Hematopoietic multipotent progenitor cell (in vitro differentiated cells): ENCODE results near the gene P2RX7. TPM values are rescaled to one million over a fixed set of nuclear protein-coding genes. Genes with fewer than 3 reads are reported as not detected.
"Not testable (repeated sequence)": the region's sequence is repeated elsewhere in the genome, so short reads cannot be mapped to it uniquely, and the experiment has no call there.

Experiments used
- DNase-seq, 3 donors: peaks; one replicate each; pipeline ENCODE4 v3.0.0-alpha.2; 2011 to 2015; ENCODE audit warnings: low read depth in 2 of 3, low spot score in 2 of 3
- total RNA-seq: library from RNA; depleted of rRNA; stranded (reverse); fragments of >200 nt; gene quantifications from one replicate; pipeline ENCODE4 v1.2.3, GENCODE V29; 2012

Gene P2RX7
- total RNA-seq, 1 donor = 9.2 TPM

DNA sequence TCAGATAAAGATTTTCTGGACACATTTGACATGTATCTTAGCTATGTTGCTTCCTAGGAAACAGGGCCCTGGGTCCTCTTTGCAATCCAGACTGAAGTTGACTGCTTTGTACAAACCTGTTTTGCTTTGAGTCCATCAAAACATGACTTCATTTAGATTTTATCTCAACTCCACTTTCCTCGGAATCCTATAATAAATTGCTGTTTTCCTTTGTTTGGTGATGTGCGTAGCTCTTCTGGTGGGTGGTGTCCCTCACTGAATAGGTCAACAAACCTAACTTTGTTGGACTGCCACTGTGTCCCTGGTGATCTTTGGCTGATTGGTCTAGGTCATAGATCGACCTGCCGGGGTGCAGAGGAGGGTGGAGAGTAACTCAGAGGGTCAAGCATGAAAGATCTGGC lies 735 bp upstream of the P2RX7 start:
- DNase-seq = no peak

DNA sequence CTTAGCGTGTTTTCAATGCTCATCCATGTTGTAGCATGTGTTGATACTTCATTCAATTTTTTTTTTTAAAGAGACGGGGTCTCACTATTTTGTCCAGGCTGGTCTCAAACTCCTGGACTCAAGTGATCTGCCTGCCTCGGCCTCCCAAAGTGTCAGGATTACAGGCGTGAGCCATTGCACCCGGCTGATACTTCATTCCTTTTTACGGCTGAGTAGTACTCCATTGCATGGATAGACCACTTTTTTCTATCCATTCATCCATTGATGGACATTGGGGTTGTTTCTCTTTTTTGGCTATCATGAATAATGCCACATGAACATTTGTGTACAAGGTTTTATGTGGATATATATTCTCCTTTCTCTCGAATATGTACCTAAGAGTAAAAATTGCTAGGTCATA lies 1.2 kb downstream of the P2RX7 start:
- no peak for DNase-seq

GRCh38 chr12:121135320-121135719 lies 2.6 kb downstream of the P2RX7 start:
- no peak for DNase-seq

DNA sequence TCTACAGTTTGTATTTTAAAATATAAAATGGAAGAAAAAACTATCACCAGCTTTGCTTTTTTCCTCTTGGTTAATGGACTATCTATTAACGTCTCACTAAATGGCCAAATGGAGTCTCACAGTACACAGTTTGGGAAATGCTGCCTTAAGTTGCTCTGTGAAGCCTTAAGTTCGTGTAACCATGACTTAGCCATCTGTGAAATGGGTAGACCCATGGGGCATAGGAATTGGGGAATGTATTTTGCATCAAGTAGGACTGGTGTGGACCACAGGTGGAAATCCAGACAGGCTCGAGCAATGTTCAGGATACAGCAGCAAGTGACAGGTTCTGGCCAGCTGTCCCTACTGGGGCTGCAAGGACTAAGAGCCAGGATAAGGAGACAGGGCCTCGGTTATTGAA lies 4.8 kb downstream of the P2RX7 start:
- no peak for DNase-seq

- no peak for DNase-seq
Measured at GRCh38 chr12:121138284-121138683, 5.6 kb downstream of the P2RX7 start.

- no peak for DNase-seq
Measured at GRCh38 chr12:121139286-121139685, 6.6 kb downstream of the P2RX7 start.

DNA sequence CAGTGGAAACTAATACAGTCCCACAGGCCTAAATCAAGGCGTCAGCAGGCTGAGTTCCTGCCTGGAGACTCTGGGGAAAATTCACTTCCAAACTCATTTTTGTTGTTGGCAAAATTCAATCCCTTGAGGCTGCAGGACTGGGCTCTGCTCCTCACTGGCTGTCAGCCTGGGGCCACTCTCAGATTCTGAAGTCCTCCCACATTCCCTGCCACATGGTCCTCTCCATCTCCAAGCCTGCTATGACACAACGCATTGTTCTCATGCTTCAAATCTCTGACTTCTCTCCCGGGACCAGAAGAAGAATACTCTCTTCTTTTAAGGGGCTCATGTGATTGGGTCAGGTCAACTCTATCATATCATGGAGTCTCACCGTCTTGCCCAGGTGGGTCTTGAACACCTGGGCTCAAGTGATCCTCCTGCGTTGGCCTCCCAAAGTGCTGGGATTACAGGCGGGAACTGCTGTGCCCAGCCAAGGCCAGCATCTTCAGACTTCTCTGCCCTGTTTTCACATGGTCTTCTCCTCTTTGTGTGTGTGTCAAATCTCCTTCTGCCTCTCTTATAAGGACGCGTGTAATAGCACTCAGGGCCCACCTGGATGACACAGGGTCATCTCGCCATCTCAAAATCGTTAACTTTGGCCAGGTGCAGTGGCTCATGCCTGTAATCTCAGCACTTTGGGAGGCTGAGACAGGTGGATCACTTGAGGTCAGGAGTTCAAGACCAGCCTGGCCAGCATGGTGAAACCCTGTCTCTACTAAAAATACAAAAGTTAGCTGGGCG lies 9.7 kb downstream of the P2RX7 start:
- no peak for DNase-seq

DNA sequence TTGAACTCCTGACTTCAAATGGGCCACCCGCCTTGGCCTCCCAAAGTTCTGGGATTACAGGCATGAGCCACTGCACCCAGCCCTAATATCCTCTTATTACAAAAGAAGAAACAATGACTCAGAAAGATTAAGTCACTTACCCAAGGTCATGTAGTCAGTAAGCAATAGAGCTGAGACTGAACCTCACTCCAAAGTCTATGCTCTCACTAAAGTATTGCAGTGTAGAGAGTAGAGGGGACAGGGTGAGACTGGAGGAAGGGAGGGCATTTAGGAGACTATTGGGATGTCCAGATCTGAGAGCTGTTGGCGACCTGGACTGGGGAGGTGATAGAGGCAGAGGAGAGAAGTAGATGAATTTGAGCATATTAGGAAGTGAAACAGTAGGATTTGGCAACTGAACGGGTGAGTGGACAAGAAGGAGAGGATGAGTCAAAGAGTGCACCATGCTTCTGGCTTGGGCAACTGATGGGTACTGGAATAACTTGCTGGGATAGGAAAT lies 11.8 kb downstream of the P2RX7 start:
- no peak for DNase-seq

DNA sequence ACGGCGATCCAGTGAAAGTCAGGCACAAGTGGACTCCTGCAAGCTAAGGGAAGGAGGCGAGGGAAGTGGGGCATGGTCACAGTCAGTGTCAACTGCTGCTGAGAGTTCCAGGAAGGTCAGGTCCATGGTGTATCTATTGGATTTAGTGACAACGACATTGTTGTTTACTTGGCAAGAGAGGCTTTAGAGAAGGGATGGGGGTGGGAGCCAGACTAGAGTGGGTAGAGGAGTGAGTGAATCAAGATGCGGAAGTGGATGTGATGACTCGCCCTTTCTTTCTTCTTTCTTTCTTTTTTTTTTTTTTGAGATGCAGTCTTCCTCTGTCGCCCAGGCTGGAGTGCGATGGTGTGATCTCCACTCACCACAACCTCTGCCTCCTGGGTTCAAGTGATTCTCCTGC lies 12.5 kb downstream of the P2RX7 start:
- DNase-seq = peak in 2 of 3 donors; percentile 33 to 49

GRCh38 chr12:121149289-121149688 lies 16.6 kb downstream of the P2RX7 start:
- DNase-seq = not testable (repeated sequence)

DNA sequence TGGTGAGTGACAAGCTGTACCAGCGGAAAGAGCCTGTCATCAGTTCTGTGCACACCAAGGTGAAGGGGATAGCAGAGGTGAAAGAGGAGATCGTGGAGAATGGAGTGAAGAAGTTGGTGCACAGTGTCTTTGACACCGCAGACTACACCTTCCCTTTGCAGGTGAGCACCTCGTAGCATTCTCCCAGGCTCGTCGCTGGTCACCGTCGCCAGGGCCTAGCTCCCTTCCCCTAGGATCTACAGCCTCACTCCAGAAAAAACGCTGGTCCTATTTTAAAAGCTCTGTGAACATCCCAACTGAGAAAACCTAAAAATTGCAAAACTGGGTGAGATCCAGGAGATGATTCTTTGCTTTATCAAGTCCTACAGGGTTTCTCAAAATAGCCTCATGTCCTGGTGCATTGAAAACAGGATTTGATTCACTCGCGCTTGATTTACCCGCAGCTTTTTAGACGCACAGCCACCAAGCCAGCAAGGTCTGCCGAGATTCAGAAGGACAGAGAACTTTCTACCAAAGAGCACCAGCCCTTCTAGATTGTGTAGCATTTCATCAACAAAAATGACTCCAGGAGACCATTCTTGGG lies 22.2 kb downstream of the P2RX7 start:
- DNase-seq = no peak

DNA sequence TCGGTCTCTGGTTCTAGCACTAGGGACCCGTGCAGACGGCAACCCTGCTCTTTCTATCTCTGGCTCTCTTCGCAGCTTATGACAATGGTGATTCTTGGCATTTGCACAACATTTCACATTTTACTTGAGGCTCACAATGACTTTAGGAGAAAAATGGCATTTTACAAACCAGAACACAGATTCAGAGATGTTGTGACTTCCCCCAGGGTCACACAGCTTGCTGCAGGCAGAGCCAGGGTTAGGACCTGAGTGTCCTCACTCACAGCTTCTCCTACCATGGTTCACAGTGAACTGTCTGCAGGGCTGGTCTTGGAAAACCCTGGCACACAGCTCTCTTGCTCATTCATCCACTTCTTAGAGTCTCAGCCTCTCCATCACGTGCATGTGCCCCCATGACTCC lies 23.7 kb downstream of the P2RX7 start:
- DNase-seq = no peak

DNA sequence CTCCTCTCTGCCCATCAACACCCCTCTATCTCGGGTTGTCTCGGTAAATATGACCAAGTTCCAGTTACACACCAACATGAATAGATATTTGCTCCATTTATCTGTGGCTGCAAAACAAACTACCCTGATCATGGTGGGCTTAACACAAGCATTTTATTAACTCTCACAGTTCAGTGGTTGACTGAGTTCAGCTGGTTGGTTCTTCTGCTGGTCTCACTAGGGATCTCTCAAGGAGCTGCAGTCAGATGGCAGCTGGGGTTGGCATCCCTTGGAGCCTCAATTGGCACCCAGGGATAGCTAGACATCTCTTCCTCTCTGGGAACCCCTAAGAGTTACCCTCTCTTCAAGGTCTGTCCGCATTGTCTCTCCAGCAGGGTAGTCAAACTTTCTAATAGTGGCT lies 25.4 kb downstream of the P2RX7 start:
- DNase-seq = no peak

GRCh38 chr12:121158728-121159351 lies 26.2 kb downstream of the P2RX7 start:
- not testable (repeated sequence) for DNase-seq

- no peak for DNase-seq
Measured at GRCh38 chr12:121159467-121160307, 27.0 kb downstream of the P2RX7 start.

- DNase-seq = no peak
Measured at GRCh38 chr12:121162384-121162783, 29.7 kb downstream of the P2RX7 start.

DNA sequence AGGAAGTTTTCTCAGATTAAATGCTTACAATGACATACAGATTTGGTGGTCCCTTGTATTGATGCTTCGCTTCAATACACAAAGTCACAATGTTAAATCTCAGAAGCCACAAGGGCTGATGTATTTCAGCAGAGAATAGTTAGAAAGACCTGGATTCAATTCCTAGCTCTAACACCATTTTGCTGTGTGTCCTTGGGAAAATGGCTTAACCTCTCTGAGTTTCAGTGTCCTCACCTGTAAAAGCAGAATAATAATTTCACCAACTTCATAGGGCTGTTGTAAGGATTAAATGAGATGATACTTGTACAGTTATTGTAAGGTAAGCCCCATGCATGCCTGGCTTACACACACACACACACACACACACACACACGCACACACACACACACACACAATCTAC lies 30.3 kb downstream of the P2RX7 start:
- no peak for DNase-seq

GRCh38 chr12:121164839-121165238 lies 32.2 kb downstream of the P2RX7 start:
- not testable (repeated sequence) for DNase-seq

DNA sequence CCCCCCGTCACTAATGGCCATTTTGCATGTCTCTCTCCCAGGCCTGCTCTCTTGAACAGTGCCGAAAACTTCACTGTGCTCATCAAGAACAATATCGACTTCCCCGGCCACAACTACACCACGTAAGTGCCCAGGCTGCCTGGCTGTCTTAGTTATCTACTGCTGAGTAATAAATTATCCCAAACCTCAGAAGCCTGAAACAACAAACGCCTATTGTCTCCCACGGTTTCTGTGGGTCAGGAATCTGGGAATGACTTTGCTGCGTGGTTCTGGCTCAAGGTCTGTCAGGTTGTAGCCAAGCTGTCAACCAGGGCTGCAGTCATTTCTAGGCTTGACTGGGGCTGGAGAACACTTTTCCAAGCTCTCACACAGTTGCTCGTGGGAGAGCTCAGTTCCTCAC lies 32.6 kb downstream of the P2RX7 start:
- DNase-seq = no peak

- no peak for DNase-seq
Measured at GRCh38 chr12:121166356-121166755, 33.7 kb downstream of the P2RX7 start.

DNA sequence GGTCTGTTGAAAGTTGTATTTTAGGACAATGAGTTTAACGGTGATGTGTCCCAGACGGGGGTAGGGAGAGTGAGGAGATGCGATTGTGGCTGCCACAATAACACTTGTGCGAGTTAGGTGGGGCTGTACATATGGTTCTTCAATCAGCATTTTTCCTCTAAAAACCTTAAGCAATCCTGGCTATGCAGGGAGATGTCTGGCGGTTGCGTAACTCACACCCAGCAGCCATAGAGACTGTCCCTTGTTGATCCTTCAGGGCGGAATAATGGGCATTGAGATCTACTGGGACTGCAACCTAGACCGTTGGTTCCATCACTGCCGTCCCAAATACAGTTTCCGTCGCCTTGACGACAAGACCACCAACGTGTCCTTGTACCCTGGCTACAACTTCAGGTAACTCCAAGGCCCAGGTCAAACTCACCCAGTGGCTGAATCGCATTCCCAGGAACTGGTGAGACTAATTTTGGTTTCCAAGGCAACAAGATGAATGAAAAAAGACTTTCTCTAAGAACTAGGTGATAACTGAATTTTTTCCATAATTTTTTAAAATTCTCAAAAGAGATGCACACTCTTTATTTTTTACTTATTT lies 34.6 kb downstream of the P2RX7 start:
- no peak for DNase-seq
